Cortex of kidney (tissue), 1 donor: ENCODE measurements around the gene FKBP4.
"Not testable (repeated sequence)": the region's sequence is repeated elsewhere in the genome, so short reads cannot be mapped to it uniquely, and the experiment has no call there.

ENCODE experiments used
- DNase-seq: peaks from one replicate; lab custom pipeline; 2025; lab: John Stamatoyannopoulos, UW

The FKBP4 gene

GRCh38 chr12:2794736-2795289 lies at the start of gene FKBP4:
Gene FKBP4 (plus strand): TSS chr12:2794970. CDS start chr12:2795140, 170 bp downstream.
- DNase-seq: peak; percentile 54

- no peak for DNase-seq
Observed at GRCh38 chr12:2745655-2746054, 49.1 kb upstream of the FKBP4 start.

GRCh38 chr12:2749580-2749979 lies 45.2 kb upstream of the FKBP4 start:
- DNase-seq: no peak

- DNase-seq: no peak
Observed at GRCh38 chr12:2750185-2750584, 44.6 kb upstream of the FKBP4 start.

- no peak for DNase-seq
Observed at GRCh38 chr12:2751230-2751629, 43.5 kb upstream of the FKBP4 start.

DNA sequence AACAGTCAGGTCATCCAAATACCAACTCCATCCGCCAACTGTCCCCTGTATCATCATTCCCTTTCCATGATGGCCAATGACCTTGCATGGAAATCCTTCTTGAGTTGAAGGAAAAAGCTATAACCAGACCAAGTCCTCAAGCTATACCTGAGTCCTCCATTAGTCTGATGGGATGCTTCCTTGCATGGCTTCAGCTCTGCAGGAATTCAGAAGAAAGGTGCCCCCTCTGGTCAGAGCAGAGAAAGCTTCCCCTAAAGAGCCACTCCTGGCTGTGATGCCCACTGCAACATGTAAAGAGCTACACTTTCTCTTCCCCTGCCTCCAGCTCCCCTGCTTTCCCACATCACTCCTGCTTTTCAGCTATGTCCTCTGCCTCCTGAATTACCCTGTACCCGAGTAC lies 43.1 kb upstream of the FKBP4 start:
- no peak for DNase-seq

DNA sequence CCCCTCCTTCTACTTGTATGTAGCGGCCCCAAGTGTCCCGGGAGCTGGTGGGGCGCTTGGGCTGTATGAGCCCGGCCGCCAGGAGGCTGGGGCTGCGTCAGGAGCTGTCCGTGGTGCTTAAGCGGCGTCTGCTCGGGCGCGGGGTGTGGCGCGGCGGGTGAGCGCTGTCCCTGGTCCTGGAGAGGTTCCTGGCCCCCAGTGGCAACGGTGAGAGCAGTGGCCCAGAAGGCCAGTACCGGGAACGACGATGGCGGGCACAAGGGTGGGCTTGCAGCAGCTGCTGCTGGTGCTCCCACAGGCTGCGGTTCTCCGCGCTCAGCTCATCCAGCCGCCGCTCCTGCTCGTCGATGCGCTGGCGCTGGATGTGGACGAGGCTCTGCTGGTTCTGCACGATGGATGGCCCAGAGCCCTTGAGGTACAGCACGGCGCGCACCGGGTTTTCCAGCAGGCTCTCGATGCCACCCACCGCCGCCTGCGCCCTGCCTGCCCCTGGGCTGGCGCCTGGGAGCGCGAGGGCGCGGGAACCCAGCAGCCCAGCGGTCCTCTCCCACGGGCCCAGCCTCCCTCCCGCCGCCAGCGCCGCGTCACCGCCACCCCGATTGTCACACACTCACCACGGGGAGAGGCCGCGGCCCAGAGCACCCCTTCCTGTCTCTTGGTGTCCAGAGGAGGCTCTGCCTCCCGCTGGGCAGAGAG lies 41.9 kb upstream of the FKBP4 start:
- DNase-seq: no peak

DNA sequence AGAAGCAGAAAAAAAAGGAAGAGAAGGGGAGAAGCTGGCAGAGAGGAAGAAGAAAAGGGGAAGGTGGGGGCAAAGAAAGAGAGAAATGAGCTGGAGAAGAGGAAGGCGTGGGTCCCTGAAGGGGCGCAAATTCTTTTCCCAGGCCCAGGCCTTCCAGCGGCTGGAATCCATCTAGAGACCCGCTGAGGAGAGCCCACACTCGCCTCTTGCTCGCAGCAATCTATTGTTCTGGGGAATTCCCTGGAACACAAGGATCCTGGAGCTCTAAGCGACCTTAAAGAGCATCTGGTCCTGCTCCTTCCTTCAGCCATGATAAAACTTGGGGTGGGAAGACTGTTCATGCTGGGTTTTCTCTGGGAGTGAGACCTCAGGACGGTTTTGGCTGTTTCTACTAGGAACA lies 41.2 kb upstream of the FKBP4 start:
- no peak for DNase-seq

- no peak for DNase-seq
Observed at GRCh38 chr12:2754208-2754607, 40.6 kb upstream of the FKBP4 start.

DNA sequence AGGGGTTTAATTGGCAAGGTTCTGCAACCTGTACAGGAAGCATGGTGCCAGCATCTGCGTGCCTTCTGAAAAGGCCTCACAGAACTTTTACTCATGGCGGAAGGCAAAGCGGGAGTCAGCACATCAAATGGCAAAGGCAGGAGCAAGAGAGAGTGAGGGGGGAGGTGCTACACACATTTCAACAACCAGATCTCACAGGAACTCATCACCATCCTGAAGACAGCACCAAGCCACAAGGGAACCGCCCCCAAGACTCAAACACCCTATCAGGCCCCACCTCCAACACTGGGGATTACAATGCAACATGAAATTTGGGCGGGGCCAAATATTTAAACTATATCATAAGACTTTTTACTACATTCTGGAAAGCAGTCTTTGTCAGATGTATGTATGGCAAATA lies 38.0 kb upstream of the FKBP4 start:
- no peak for DNase-seq

- no peak for DNase-seq
Observed at GRCh38 chr12:2759733-2760132, 35.0 kb upstream of the FKBP4 start.

DNA sequence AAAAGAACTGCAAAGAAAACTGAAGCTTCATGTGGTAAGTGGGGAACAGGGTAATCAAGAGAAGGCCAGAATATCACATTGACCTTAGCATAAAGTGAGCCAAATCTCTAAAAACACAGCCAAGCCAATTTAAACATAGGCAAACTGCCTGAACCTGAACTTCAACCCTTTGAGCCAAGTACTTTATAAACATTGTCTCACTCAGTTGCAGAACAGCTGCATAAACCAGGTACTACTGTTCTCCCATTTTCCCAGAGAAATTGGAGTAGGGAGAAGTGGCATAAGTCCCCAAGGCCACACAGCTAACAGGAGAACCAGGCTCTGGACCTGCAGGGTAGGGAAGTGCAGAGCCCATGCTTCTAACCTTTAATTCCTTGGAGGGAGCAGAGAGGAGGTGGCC lies 30.4 kb upstream of the FKBP4 start:
- DNase-seq: no peak

DNA sequence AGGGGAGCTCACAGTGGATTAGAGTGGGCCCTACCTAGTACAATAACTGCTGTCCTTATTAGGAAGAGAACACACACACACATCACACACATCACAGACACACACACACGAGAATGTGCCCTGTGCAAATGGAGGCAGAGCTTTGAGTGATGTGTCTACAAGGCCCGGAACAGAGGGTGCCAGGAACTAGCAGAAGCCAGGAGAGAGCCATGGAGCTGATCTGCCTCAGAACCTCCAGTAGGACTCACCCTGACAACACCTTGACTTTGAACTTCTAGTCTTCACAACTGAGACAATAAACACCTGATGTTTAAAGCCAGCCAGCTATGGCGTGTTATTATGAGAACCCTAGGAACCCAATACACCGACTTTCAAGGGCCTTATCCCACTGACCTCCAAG lies 29.7 kb upstream of the FKBP4 start:
- DNase-seq: no peak

DNA sequence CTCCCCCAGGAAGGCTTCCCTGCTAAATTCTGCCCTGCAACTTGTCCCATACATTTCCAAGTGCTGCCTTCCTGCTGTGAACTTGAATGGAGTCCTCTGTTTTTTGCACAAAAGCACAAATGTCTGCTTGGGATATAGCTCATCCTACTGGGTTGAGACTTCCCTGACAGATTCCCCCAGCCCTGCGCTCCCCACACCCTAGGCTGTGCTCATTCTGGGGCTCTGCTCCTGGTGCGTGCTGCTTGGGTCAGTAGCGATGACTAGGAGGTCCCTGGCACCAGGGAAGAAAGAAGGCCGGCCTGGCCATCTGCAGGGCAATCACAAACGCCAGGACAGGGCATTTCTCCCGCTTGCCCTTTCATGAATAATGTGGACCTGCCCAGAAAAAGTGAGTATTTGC lies 29.2 kb upstream of the FKBP4 start:
- no peak for DNase-seq

GRCh38 chr12:2768224-2768961 lies 26.4 kb upstream of the FKBP4 start:
- DNase-seq: no peak

DNA sequence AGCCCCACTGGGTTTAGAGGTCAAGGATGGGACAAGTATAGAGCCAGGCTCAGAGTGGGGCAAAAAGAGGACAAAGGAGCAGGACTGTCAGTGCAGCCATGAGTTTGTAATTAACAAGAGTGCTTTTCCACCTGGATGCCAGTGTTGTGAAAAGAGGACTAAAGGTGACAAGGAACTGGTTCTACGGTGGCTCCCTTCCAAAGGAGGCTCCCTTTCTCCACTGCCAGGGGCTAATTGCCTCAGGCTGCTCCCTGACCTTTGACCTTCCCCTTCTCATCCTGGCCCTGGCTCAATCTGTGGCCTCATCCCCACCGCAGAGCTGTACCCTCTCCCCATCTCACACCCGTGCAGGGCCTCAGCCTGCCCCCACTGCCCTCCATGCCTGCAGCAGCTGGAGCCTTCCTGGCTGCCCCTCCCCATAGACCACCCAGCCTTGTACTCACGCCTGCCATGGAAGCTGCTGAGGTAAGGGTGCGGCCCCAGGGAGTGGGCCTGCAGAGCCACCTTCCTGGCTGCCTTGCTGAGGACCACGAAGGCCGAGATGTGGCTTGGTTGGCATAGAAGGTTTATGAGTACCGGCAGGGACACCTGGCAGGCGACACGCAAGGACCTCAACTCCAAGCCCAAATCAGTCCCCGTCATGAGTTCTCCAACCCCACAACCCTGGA lies 24.8 kb upstream of the FKBP4 start:
- no peak for DNase-seq

GRCh38 chr12:2770544-2770943 lies 24.2 kb upstream of the FKBP4 start:
- DNase-seq: not testable (repeated sequence)

DNA sequence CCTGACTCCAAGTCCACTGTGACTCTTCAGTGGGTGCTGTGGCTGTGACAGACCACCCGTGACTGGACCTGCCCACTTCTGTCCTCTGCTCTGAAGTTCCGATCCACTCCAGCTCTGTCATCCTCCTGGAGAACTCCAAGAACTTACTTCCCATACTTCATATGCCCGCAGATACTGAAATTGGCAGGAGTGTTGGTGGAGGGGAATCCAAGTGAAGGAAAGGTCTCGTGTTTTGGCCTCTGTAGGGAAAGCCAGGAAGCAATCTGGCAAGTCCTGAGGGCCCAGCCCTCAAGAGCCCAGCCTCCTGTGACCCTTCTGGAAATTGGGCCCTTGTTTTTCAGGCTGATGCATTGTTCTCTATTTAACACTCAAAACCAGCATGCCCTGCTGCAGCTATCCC lies 22.4 kb upstream of the FKBP4 start:
- no peak for DNase-seq

GRCh38 chr12:2773199-2773875 lies 21.4 kb upstream of the FKBP4 start:
- no peak for DNase-seq

DNA sequence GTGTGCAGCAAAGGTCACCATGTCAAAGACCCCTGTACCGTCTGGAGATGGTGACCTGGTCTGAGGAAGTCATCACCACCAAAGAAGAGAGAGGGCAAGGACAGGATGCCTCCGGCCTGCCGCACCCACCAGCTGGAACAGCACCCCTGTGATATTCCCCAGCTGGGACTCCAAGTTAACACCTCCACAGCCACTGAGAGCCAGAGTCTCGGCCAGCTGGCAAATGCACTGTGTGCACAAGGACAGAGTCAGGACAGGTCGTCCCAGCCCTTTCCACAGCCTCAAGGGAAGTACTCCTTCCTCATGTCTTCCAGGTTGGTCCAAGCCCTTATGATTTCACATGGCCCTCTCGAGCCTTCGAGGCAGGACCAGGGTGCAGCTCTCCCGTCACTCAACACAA lies 19.3 kb upstream of the FKBP4 start:
- DNase-seq: no peak

DNA sequence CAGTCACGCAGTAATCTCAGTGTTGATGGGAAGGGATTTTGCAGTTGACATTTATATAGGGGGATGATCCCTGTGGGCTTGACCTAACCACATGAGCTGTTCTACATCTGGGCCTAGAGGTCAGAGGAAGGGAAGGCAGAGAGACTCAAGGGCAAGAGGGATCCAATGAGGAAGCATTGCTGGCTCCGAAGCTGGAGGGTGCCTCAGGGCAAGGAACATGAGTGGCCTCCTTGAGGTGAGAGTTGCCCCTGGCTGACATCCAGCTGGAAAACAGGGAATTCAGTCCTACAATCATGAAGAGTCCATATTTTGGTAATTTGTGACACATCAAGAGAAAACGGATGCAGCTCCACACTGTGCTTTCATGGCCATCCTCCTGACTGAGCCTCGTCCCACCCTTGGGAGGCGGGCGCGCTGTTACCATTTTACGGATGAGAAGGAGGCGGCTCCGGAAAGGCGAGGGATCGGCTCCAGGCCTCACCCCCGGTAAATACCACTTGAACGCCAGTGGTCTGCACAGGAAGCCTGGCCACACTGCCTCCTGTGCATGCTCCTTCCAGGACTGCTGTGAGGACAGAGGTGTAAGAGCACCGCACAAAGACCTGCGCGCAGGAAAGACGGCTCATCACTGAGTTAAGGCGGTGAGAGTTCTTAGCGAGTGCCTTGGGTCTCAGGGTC lies 18.5 kb upstream of the FKBP4 start:
- DNase-seq: no peak

- DNase-seq: no peak
Observed at GRCh38 chr12:2779281-2779680, 15.5 kb upstream of the FKBP4 start.
